C1 segment of cervical spinal cord (tissue), 14 donors: ENCODE results near the gene BACE1.
"Not testable (repeated sequence)": the region's sequence is repeated elsewhere in the genome, so short reads cannot be mapped to it uniquely, and the experiment has no call there.

ENCODE experiments used
- DNase-seq, 14 donors: peaks; one replicate each; lab custom pipeline; 2025; lab: John Stamatoyannopoulos, UW

Gene BACE1

DNA sequence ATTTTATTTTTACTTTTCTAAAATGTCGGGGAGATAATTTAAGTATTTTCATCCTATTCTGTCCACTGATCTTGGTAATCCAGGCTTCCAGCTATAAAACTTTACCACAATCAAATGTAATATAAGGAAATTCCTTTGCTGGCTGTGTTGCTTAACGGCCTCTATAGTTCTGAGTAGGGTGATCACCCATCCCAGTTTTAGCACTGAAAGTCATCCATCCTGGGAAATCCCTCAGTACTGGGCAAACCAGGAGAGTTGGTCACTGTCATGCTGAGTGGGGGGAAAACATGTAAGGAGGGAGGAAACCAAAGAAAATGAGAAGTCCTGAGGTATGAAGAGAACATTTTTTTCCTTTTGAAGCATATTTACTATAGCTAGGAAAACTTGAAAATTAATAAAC, 37.7 kb downstream of the BACE1 start:
- DNase-seq, result no peak

GRCh38 chr11:117273550-117274289, 42.3 kb downstream of the BACE1 start:
- no peak for DNase-seq

DNA sequence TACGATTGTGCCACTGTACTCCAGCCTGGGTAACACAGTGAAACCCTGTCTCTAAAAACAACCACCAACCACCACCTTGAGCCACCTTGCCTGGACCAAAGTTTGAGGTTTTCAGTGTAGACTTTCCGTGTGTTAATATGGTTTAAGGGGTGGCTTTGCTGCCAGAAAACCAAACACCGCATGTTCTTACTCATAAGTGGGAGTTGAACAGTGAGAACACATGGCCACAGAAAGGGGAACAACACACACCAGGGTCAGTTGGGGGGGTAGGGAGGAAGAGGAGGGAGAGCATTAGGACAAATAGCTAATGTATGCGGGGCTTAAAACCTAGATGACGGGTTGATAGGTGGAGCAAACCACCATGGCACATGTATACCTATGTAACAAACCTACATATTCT, 43.9 kb downstream of the BACE1 start:
- DNase-seq, result not testable (repeated sequence)

- DNase-seq, result no peak
Observed at GRCh38 chr11:117271208-117271607, 44.8 kb downstream of the BACE1 start.

DNA sequence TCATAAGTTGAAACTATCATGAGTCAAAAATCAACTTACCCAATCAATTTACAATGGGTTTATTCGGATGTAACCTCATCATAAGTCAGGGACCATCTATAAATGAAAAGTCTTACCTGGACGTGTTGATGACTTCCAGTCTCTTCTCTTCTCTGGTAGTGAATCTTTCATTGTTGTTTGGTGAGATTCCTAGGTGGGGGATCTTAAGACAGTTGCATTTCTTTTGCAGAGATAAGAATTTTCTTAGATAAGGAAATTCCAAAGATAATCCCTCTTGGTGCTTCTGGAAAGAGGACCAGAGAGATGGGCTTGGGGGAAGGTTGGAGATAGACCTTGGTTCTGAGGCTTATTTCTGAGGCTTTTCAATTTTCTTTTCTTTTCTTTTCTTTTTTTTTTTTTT, 46.2 kb downstream of the BACE1 start:
- DNase-seq, result no peak

DNA sequence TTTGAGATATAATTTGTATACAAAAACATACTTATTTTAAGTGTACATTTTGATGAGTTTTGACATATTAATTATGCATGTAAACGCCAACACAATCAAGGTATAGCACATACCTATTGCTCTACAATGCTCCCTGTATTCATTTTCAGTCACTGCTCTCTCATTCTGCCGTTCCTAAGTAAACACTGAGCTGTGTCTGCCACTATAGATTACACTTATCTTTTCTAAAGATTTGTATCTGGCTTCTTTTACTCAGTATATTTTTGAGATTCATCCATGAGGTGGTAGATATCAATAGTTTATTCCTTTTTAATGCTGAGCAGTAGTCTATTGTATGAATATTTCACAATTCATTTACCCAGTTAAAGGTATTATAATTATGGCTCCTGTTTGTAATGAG, 50.3 kb downstream of the BACE1 start:
- no peak for DNase-seq

GRCh38 chr11:117264624-117265323, 51.3 kb downstream of the BACE1 start:
- DNase-seq, result not testable (repeated sequence)

GRCh38 chr11:117259417-117259816, 56.6 kb downstream of the BACE1 start:
- no peak for DNase-seq

GRCh38 chr11:117258576-117258975, 57.5 kb downstream of the BACE1 start:
- no peak for DNase-seq

DNA sequence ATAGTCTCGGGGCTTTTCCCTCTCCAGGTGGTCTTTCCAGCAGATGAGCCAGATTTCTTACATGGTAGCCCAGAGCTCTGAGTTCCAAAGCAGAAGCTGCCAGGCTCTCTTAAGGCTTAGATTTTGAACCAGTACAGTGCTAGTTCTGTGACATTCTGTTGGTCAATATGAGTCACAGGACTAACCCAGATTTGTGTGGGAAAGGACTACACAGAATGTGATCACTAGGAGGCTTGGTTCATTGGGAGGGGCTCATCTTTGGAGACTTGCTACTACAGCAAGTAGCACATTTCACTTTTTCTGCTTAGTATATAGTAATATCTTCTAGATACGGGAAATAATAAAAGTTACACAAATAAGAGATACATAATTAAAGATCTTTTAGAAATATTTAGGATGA, 59.5 kb downstream of the BACE1 start:
- no peak for DNase-seq

DNA sequence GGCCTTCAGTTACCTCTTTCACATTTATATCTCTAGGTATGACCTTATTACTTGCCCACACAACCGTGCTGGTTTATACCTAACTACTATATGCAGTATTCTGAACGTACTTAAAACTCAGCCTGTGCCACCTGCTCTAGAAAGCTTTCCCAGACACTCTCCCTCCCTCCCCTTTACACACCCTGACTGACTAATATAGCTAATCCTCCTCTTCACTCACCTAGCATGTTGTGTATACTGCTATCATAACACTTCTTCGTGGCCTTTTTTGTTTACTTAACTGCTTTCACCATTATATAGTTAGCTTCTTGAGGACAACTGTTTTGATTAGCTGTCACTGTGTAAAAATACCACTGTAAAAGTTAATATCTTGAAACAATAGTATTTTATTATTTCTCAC, 60.1 kb downstream of the BACE1 start:
- DNase-seq, result no peak

- no peak for DNase-seq
Observed at GRCh38 chr11:117251506-117251905, 64.5 kb downstream of the BACE1 start.

DNA sequence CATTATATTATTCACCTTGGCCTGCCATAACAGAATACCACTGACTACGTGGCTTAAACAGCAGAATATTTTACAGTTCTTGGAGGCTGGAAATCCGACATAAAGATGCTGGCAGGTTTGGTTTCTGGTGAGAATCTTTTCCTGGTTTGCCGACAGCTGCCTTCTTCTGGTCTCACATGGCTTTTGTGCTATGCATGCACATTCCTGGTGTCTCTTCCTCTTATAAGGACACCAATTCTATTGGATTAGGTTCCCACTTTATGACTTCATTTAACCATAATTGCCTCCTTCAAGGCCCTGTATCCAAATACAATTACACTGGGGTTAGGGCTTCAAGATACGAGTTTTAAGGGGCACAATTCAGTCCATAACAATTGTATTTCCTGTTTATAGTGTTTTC, 66.5 kb downstream of the BACE1 start:
- no peak for DNase-seq

GRCh38 chr11:117248341-117248740, 67.7 kb downstream of the BACE1 start:
- no peak for DNase-seq

DNA sequence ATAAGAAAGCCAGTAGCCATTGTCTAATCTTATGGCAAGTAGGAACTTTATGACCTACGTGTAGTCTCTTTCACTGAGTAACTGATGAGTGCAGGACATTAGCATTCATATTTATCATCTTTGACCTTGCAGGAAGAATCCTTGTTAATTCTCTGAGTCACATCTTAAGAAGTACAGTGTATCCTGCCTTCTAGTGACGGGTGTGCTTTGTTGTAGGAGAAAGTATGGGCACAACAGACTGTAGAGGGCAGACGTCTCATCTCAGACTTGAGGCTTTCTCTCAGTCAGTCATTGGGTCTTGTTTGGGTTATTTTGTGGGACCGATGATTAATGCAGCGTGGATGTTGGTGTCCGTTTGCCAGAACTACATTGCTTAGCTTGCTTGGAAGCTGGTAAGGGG, 76.8 kb downstream of the BACE1 start:
- no peak for DNase-seq

- no peak for DNase-seq
Observed at GRCh38 chr11:117238221-117238620, 77.8 kb downstream of the BACE1 start.
